Osteoblast (primary cell): ENCODE data around the gene CSMD2. TPM values are rescaled to one million over a fixed set of nuclear protein-coding genes. Genes with fewer than 3 reads are reported as not detected.

ENCODE experiments used
- DNase-seq: peaks from one replicate; pipeline ENCODE4 v3.0.0; 2011; ENCODE audit warnings: low spot score, mixed read lengths; ENCODE audit not compliant: insufficient read length; ENCODE audit errors: missing footprints
- H2AFZ ChIP-seq: 2 replicates; pipeline ENCODE4 v1.6.0; 2011; ENCODE audit warnings: mild to moderate bottlenecking, low read length
- H3K27ac ChIP-seq: 2 replicates; pipeline ENCODE4 v1.5.1; 2011; ENCODE audit warnings: mild to moderate bottlenecking, low read depth, low read length, moderate library complexity
- H3K27me3 ChIP-seq: 2 replicates; pipeline ENCODE4 v1.6.0; 2012; ENCODE audit warnings: mild to moderate bottlenecking, control low read depth, inconsistent platforms, low read length, moderate library complexity; ENCODE audit not compliant: insufficient read depth
- H3K36me3 ChIP-seq: 2 replicates; pipeline ENCODE4 v1.5.1; 2011; ENCODE audit warnings: mild to moderate bottlenecking, low read length, control low read depth, moderate library complexity; ENCODE audit not compliant: insufficient read depth
- H3K4me1 ChIP-seq: 2 replicates; pipeline ENCODE4 v1.5.1; 2011; ENCODE audit warnings: mild to moderate bottlenecking, low read length, control low read depth, moderate library complexity; ENCODE audit not compliant: insufficient read depth
- H3K4me2 ChIP-seq: 2 replicates; pipeline ENCODE4 v1.6.0; 2011; ENCODE audit warnings: mild to moderate bottlenecking, low read length; ENCODE audit not compliant: insufficient read depth
- H3K4me3 ChIP-seq: fragments of 200-600 bp; sonication (generic); 3 replicates; pipeline ENCODE4 v1.5.1; 2012; ENCODE audit warnings: mild to moderate bottlenecking, low read length, inconsistent platforms; ENCODE audit not compliant: insufficient read depth
- H3K79me2 ChIP-seq: 2 replicates; pipeline ENCODE4 v1.6.0; 2012; ENCODE audit warnings: mild to moderate bottlenecking, low read length, control low read depth, inconsistent platforms; ENCODE audit not compliant: insufficient read depth
- H3K9me3 ChIP-seq: 2 replicates; pipeline ENCODE4 v1.5.1; 2011; ENCODE audit warnings: low read depth, low read length, control low read depth
- H4K20me1 ChIP-seq: 2 replicates; pipeline ENCODE4 v1.6.0; 2012; ENCODE audit warnings: mild to moderate bottlenecking, low read length, control low read depth; ENCODE audit not compliant: insufficient read depth
- total RNA-seq: library from RNA; depleted of rRNA; stranded (reverse); fragments of >200 nt; gene quantifications from 2 replicates; pipeline ENCODE4 v1.2.3, GENCODE V29; 2012
- TF ChIP-seq, protein P1 (sequence below): IDR thresholded peaks from 2 replicates; pipeline ENCODE4 v1.5.1; 2011; ENCODE audit warnings: mild to moderate bottlenecking, low read depth, low read length, moderate library complexity; ENCODE audit errors: extremely low read depth

CSMD2 gene
- total RNA-seq, 1 donor: 0.36 TPM

DNA sequence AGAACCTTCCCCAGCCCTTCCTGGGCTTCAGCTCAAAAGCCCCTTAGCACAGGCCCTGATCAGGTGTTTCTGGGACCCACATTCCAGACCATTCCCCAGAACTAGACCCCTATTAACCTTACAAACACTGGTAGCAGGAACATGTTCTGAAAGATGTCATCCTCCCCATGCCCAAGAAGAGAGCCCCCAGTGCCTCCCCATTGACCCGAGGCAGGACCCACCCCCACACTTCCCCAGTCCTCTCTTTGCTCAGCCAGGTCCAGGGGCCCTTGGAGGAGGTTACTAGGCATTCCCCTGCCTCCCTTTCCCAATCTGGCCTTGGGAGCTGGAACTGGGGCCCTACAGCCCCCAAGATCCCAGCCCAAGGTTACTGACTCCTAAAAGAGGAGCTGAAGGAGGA lies 340.1 kb downstream of the CSMD2 start:
- no peaks in the 10 kb centered on the region for H3K4me1 ChIP-seq
- TF ChIP-seq, protein P1, sequence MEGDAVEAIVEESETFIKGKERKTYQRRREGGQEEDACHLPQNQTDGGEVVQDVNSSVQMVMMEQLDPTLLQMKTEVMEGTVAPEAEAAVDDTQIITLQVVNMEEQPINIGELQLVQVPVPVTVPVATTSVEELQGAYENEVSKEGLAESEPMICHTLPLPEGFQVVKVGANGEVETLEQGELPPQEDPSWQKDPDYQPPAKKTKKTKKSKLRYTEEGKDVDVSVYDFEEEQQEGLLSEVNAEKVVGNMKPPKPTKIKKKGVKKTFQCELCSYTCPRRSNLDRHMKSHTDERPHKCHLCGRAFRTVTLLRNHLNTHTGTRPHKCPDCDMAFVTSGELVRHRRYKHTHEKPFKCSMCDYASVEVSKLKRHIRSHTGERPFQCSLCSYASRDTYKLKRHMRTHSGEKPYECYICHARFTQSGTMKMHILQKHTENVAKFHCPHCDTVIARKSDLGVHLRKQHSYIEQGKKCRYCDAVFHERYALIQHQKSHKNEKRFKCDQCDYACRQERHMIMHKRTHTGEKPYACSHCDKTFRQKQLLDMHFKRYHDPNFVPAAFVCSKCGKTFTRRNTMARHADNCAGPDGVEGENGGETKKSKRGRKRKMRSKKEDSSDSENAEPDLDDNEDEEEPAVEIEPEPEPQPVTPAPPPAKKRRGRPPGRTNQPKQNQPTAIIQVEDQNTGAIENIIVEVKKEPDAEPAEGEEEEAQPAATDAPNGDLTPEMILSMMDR: no peak
- no peaks in the 10 kb centered on the region for H3K27me3 ChIP-seq
- no peak overlapping the region for H3K4me2 ChIP-seq
- H3K79me2 ChIP-seq: no peaks in the 10 kb centered on the region
- no peak overlapping the region for H3K4me3 ChIP-seq
- DNase-seq: no peak
- no peak overlapping the region for H3K27ac ChIP-seq
- no peaks in the 10 kb centered on the region for H3K9me3 ChIP-seq
- no peaks in the 10 kb centered on the region for H3K36me3 ChIP-seq
- no peaks in the 10 kb centered on the region for H4K20me1 ChIP-seq
- H2AFZ ChIP-seq: no peak overlapping the region

DNA sequence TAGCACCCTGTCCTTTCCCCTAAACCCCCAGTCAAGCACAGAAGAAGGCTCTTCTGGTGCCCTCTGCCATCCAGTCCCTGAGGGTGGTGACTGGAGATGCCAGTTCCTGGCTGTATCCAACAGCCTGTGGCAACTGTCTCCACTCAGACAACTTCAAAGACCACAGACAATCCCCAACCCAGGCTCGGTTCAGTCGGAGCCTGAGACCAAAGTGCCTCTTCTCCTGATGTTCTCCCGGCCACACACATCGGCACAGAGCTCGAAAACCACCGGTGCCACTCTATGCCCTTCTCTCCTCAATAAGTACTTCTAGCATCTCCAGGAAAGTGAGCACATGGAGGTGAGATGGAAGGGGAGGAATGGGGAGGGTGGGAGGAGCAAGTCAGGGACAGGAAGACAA lies 340.7 kb downstream of the CSMD2 start:
- no peak overlapping the region for H2AFZ ChIP-seq
- H3K4me1 ChIP-seq: no peaks in the 10 kb centered on the region
- no peaks in the 10 kb centered on the region for H3K9me3 ChIP-seq
- H3K27me3 ChIP-seq: no peaks in the 10 kb centered on the region
- no peaks in the 10 kb centered on the region for H3K79me2 ChIP-seq
- no peak overlapping the region for H3K4me2 ChIP-seq
- no peaks in the 10 kb centered on the region for H4K20me1 ChIP-seq
- TF ChIP-seq, protein P1: no peak
- H3K36me3 ChIP-seq: no peaks in the 10 kb centered on the region
- DNase-seq: no peak
- H3K4me3 ChIP-seq: no peak overlapping the region
- H3K27ac ChIP-seq: no peak overlapping the region

DNA sequence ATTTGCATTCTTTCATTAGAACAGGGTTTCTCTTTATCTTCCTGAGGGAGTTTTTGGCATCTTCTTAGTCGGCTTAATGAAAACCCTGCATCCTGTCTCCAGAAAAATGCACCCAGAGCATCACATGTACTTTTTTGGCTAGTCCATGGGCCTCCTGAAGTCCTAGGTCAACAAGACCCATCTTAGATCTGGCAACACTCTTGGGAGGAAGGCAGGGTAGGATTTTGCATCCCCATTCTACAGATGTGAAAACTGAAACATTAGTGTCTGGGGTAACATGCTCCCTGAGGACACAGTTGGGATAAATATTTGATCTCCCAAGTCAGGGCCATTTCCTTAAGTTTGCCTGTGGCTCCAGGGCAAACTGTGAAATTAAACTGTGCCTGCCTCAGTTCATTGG lies 341.2 kb downstream of the CSMD2 start:
- no peak overlapping the region for H3K4me2 ChIP-seq
- TF ChIP-seq, protein P1: no peak
- H3K4me3 ChIP-seq: no peak overlapping the region
- H3K79me2 ChIP-seq: no peaks in the 10 kb centered on the region
- no peaks in the 10 kb centered on the region for H3K36me3 ChIP-seq
- no peaks in the 10 kb centered on the region for H3K4me1 ChIP-seq
- no peak overlapping the region for H2AFZ ChIP-seq
- no peak overlapping the region for H3K27ac ChIP-seq
- H3K9me3 ChIP-seq: no peaks in the 10 kb centered on the region
- H4K20me1 ChIP-seq: no peaks in the 10 kb centered on the region
- H3K27me3 ChIP-seq: no peaks in the 10 kb centered on the region
- DNase-seq: no peak

DNA sequence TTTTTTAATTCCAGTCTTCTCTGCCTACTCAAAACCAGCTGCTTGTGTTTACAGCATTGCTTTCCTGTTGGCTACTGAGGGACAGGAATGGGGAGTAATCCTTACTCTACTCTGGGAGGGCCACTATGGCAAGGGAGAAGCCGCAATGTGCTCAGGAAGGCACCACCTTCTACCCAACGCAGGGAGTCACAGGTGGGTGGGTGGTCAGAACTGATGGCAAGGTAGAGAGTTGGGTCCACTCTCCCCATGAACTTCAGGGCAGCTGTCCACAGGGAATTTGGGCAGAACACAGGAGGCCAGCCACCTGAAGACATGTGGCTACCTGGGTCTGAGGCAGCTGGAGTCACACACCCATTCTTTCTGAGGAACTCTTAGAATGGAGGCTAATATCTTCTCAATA lies 341.6 kb downstream of the CSMD2 start:
- H4K20me1 ChIP-seq: no peaks in the 10 kb centered on the region
- no peaks in the 10 kb centered on the region for H3K9me3 ChIP-seq
- no peak overlapping the region for H3K4me2 ChIP-seq
- no peak overlapping the region for H2AFZ ChIP-seq
- no peak for DNase-seq
- H3K79me2 ChIP-seq: no peaks in the 10 kb centered on the region
- no peaks in the 10 kb centered on the region for H3K4me1 ChIP-seq
- no peaks in the 10 kb centered on the region for H3K36me3 ChIP-seq
- no peaks in the 10 kb centered on the region for H3K27me3 ChIP-seq
- TF ChIP-seq, protein P1: no peak
- no peak overlapping the region for H3K4me3 ChIP-seq
- H3K27ac ChIP-seq: no peak overlapping the region
